K562 (cell line): ENCODE results near the gene DGUOK. TPM values are rescaled to one million over a fixed set of nuclear protein-coding genes. Genes with fewer than 3 reads are reported as not detected.

ENCODE experiments used
- BCOR ChIP-seq: fragments of 450-650 bp; IDR thresholded peaks from 2 replicates; pipeline ENCODE4 v1.6.1; 2016
- KLF1 ChIP-seq: fragments of 450-650 bp; IDR thresholded peaks from 2 replicates; pipeline ENCODE4 v1.6.1; 2016; ENCODE audit warnings: missing genetic modification characterization, missing compliant biosample characterization
- RBM34 ChIP-seq: fragments of 200-400 bp; formaldehyde crosslinking; IDR thresholded peaks from 2 replicates; pipeline ENCODE4 v1.6.1; 2018; ENCODE audit warnings: low read length, borderline replicate concordance; ENCODE audit not compliant: insufficient read depth
- SAFB2 ChIP-seq: fragments of 200-400 bp; formaldehyde crosslinking; IDR thresholded peaks from 2 replicates; pipeline ENCODE4 v1.6.1; 2018; ENCODE audit warnings: borderline replicate concordance, low read length, low read depth, moderate library complexity; ENCODE audit not compliant: severe bottlenecking
- SMAD4 ChIP-seq: fragments of 250-450 bp; sonication (Bioruptor Pico); conservative IDR thresholded peaks from 2 replicates; pipeline ENCODE4 v1.8.0; 2021; ENCODE audit warnings: inconsistent platforms, mild to moderate bottlenecking, moderate library complexity
- TAF9B ChIP-seq: fragments of 450-650 bp; IDR thresholded peaks from 2 replicates; pipeline ENCODE4 v1.6.1; 2018; ENCODE audit warnings: mild to moderate bottlenecking; ENCODE audit not compliant: partially characterized antibody
- ZBED1 ChIP-seq: IDR thresholded peaks from 2 replicates; pipeline ENCODE4 v1.6.1; 2014
- ZC3H8 ChIP-seq: fragments of 450-650 bp; IDR thresholded peaks from 2 replicates; pipeline ENCODE4 v1.6.1; 2017
- polyA plus RNA-seq, 8 experiments: library from polyadenylated mRNA; depleted of rRNA in 4 of 8; stranded (reverse) in 5 of 8; unstranded in 3 of 8; fragments of >200 nt; fragmentation: Nextera tagmentation in 2 of 8; fragmentation: Illumina TruSeq in 1 of 8; extraction: Ambion mirVana in 2 of 8; extraction: Trizol in 1 of 8; gene quantifications; 2 replicates each; pipeline versions ENCODE4 v1.2.1 to v1.2.3, GENCODE V29; 2011 to 2014; ENCODE audit warnings: inconsistent platforms in 1 of 8, missing spikeins in 1 of 8
- total RNA-seq, 7 experiments: library from RNA; depleted of rRNA in 6 of 7; stranded (reverse); fragments of >200 nt in 6 of 7; fragmentation: Illumina TruSeq in 2 of 7; extraction: Trizol in 2 of 7; gene quantifications; 2 replicates each; pipeline versions ENCODE4 v1.2.1 to v1.2.3, GENCODE V29; 2011 to 2021; ENCODE audit warnings: low replicate concordance in 1 of 7
- TF ChIP-seq, protein P1 (sequence below): sonication (generic); formaldehyde crosslinking; IDR thresholded peaks from 2 replicates; pipeline ENCODE4 v1.8.0; 2023; ENCODE audit warnings: mild to moderate bottlenecking, missing genetic modification reagents
- TF ChIP-seq, protein P2 (sequence below): sonication (generic); formaldehyde crosslinking; IDR thresholded peaks from 2 replicates; pipeline ENCODE4 v1.8.1; 2023; ENCODE audit warnings: mild to moderate bottlenecking, missing genetic modification reagents
- TF ChIP-seq, protein P3 (sequence below), 2 experiments: fragments of 450-650 bp; formaldehyde crosslinking in 1 of 2; IDR thresholded peaks; 2 replicates each; pipeline versions ENCODE4 v1.4.0 to v1.6.1; 2014 to 2020; ENCODE audit warnings: mild to moderate bottlenecking in 2 of 2, borderline replicate concordance in 1 of 2, low read depth in 1 of 2

The DGUOK gene
- total and polyA plus RNA-seq, 9 of the 15 experiments (the other 6 are each of a cell fraction or from before 2014, with no cell fraction given) = 67.0 to 288 (median 126) TPM

DNA sequence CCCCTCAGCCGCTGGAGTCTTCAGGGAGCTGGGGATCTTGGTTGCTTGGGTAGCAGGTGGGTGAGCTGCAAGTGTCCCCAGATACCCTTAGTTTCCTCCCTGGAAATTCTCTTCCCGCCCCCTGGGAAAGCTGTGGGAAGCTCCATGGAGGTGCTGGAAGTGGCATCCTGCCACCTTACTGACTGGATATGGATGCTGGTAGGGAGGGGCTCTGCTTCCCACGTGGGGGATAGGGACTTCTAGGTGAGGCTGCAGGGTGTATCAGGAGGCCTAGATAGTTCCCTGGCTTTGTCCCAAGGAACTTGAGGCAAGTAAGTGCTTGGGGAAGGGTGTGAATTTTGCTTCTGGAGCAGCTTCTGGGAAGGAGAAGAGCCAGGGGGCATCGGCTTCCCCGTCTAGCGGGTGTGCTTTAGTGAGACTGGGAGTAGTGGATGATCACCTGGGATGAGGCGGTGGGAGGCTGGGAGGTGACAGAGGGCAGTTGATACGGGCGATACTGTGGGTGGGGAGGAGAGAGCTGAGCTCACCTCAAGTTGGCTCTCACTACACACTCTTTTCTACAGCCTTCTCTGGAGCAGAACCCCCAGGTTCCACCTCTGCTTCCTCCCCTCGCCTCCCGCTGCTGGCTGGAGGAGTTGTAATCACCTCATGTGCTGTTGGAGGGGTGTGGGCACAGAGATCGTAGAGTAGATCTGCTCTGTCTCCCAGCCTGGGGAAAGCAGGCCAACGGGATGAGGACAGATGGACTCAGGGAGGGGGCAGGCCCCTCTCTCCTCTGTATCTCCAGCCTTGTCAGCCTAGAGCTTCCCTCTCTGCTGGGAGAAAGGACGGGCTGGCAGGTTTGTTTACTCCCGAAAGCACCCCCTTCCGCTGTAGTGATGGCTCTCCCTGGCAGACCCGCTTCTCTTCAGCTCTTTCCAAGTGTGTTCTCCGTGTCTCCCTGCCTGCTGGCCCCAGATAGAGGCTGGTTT is 77.8 kb downstream of the DGUOK start (continued):
- TF ChIP-seq, protein P1, sequence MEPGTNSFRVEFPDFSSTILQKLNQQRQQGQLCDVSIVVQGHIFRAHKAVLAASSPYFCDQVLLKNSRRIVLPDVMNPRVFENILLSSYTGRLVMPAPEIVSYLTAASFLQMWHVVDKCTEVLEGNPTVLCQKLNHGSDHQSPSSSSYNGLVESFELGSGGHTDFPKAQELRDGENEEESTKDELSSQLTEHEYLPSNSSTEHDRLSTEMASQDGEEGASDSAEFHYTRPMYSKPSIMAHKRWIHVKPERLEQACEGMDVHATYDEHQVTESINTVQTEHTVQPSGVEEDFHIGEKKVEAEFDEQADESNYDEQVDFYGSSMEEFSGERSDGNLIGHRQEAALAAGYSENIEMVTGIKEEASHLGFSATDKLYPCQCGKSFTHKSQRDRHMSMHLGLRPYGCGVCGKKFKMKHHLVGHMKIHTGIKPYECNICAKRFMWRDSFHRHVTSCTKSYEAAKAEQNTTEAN = no peak
- no peak for TF ChIP-seq ZBED1
- no peak for TF ChIP-seq KLF1 (tag)
- TF ChIP-seq, protein P2, sequence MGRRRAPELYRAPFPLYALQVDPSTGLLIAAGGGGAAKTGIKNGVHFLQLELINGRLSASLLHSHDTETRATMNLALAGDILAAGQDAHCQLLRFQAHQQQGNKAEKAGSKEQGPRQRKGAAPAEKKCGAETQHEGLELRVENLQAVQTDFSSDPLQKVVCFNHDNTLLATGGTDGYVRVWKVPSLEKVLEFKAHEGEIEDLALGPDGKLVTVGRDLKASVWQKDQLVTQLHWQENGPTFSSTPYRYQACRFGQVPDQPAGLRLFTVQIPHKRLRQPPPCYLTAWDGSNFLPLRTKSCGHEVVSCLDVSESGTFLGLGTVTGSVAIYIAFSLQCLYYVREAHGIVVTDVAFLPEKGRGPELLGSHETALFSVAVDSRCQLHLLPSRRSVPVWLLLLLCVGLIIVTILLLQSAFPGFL (CRISPR knock-in tag) = no peak
- TF ChIP-seq, protein P3, sequence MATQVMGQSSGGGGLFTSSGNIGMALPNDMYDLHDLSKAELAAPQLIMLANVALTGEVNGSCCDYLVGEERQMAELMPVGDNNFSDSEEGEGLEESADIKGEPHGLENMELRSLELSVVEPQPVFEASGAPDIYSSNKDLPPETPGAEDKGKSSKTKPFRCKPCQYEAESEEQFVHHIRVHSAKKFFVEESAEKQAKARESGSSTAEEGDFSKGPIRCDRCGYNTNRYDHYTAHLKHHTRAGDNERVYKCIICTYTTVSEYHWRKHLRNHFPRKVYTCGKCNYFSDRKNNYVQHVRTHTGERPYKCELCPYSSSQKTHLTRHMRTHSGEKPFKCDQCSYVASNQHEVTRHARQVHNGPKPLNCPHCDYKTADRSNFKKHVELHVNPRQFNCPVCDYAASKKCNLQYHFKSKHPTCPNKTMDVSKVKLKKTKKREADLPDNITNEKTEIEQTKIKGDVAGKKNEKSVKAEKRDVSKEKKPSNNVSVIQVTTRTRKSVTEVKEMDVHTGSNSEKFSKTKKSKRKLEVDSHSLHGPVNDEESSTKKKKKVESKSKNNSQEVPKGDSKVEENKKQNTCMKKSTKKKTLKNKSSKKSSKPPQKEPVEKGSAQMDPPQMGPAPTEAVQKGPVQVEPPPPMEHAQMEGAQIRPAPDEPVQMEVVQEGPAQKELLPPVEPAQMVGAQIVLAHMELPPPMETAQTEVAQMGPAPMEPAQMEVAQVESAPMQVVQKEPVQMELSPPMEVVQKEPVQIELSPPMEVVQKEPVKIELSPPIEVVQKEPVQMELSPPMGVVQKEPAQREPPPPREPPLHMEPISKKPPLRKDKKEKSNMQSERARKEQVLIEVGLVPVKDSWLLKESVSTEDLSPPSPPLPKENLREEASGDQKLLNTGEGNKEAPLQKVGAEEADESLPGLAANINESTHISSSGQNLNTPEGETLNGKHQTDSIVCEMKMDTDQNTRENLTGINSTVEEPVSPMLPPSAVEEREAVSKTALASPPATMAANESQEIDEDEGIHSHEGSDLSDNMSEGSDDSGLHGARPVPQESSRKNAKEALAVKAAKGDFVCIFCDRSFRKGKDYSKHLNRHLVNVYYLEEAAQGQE (IDR thresholded peaks at IDR 0.05; ENCODE audit: borderline replicate concordance) = no peak
- TF ChIP-seq, protein P3 (CRISPR knock-in tag; IDR thresholded peaks at IDR 0.05; ENCODE audit: low read depth) = no peak
- TF ChIP-seq SAFB2 = no peak
- no peak for TF ChIP-seq TAF9B
- no peak for TF ChIP-seq RBM34
- no peak for TF ChIP-seq ZC3H8
- no peak for TF ChIP-seq BCOR
- 0 out of 2 replicates have a peak, but pooled peaks have one; percentile 17 for TF ChIP-seq SMAD4 (CRISPR knock-in tag)
